Right cardiac atrium (tissue), 5 donors: ENCODE measurements around the gene VPS11. TPM values are rescaled to one million over a fixed set of nuclear protein-coding genes. Genes with fewer than 3 reads are reported as not detected.

ENCODE experiments used
- ATAC-seq, 2 donors: fragments of 200-7000 bp; cut with Tn5 transposase; one replicate each; pipeline versions ENCODE4 v1.8.0 to v1.9.1; 2020; ENCODE audit warnings: moderate library complexity in 2 of 2, mild to moderate bottlenecking in 1 of 2
- DNase-seq, 3 donors: peaks; one replicate each; pipeline ENCODE4 v3.0.0-alpha.2; 2020
- H3K27ac ChIP-seq: one replicate; pipeline ENCODE4 v1.5.1; 2013; ENCODE audit warnings: mild to moderate bottlenecking, low read length, control low read depth, moderate library complexity
- H3K27me3 ChIP-seq: one replicate; pipeline ENCODE4 v1.6.1; 2013; ENCODE audit not compliant: control insufficient read depth, insufficient read depth
- H3K4me1 ChIP-seq: one replicate; pipeline ENCODE4 v1.6.1; 2013; ENCODE audit warnings: low read length; ENCODE audit not compliant: control insufficient read depth, insufficient read depth
- H3K4me3 ChIP-seq: one replicate; pipeline ENCODE4 v1.5.1; 2013; ENCODE audit warnings: low read length, control low read depth
- H3K9me3 ChIP-seq: one replicate; pipeline ENCODE4 v1.6.1; 2013; ENCODE audit warnings: low read length; ENCODE audit not compliant: control insufficient read depth
- WGBS: extraction: QIAGEN DNeasy Blood & Tissue Kit; methylation state at CpG from one replicate; pipeline ENCODE4 v1.1.7; 2013; 5-methylcytosine and 5-hydroxymethylcytosine counted together
- intact Hi-C, 4 donors: fragments of 100-400 bp; cut with DNase I; formaldehyde crosslinking; loops; one replicate each; pipeline versions ENCODE4 v1.11.0 to v1.14.0; 2022 to 2023
- polyA plus RNA-seq: library from polyadenylated mRNA; stranded (reverse); fragments of 200-250 nt; gene quantifications from one replicate; pipeline ENCODE4 v1.2.3, GENCODE V29; 2013
- total RNA-seq, 4 donors: library from RNA; stranded (reverse); fragmentation: NEBNext Ultra II Directional; extraction: Animal tissue kit (Norgen Biotek cat#: 25700); gene quantifications; one replicate each; pipeline ENCODE4 v1.2.1, GENCODE V29; 2021
- donor health status: healthy with polysubstance abuse.
- donor health status: DM: no; HTN: yes; CAD: no.
- donor health status: DM: no; HTN: no; CAD: no.
- donor health status: DM: no; HTN: yes; CAD: no; lungs with severe emphysema.
- donor health status: DM: yes; HTN: yes; CAD: no.

VPS11 gene
- total and polyA plus RNA-seq, 5 donors = 20.4 to 23.7 (median 21.9) TPM

- H3K9me3 ChIP-seq = no peaks in the 10 kb centered on the region
- peak within 1 kb of the TSS; percentile 99 for H3K4me3 ChIP-seq
- peak within 1 kb of the TSS; percentile 89 for H3K27ac ChIP-seq
- H3K4me1 ChIP-seq = peaks cover 5% of the 10 kb centered on the region
- ATAC-seq (peak; percentile 94), DNase-seq (peak; percentile 93 to 98 (median 97))
- intact Hi-C loops = no loop called here
- WGBS = under 1% methylated on average over 49 of the region's 49 CpGs
- no peaks in the 10 kb centered on the region for H3K27me3 ChIP-seq
Observed at GRCh38 chr11:119106564-119107537, 39.2 kb downstream of the VPS11 start, which contains the start of gene C2CD2L. C2CD2L (plus strand) TSS chr11:119107344; CDS start chr11:119107742, 398 bp downstream.

- Histone ChIP-seq H3K4me3 (peak overlapping the region; percentile 99), H3K27me3 (no peaks in the 10 kb centered on the region), H3K27ac (peak overlapping the region; percentile 89), H3K4me1 (peaks cover 5% of the 10 kb centered on the region), H3K9me3 (no peaks in the 10 kb centered on the region)
- WGBS = under 1% methylated on average over 65 of the region's 65 CpGs
- ATAC-seq = peak in 1 of 2 donors; percentile 26
- peak in 2 of 3 donors; percentile 63 to 71 for DNase-seq
- intact Hi-C loops = no loop called here
Observed at GRCh38 chr11:119107538-119108145, 40.0 kb downstream of the VPS11 start.

GRCh38 chr11:119108146-119108856 lies 40.7 kb downstream of the VPS11 start:
- no peak overlapping the region for H3K27ac ChIP-seq
- H3K9me3 ChIP-seq = no peaks in the 10 kb centered on the region
- 17% methylated on average over 8 of the region's 8 CpGs for WGBS
- H3K27me3 ChIP-seq = no peaks in the 10 kb centered on the region
- H3K4me1 ChIP-seq = peaks cover 5% of the 10 kb centered on the region
- ATAC-seq = peak in 1 of 2 donors; percentile 1
- H3K4me3 ChIP-seq = peak overlapping the region; percentile 99
- DNase-seq = peak in 1 of 3 donors; percentile 53
- intact Hi-C loops = no loop called here

GRCh38 chr11:119108857-119109221 lies 41.2 kb downstream of the VPS11 start:
- 81% methylated on average over 2 of the region's 2 CpGs for WGBS

DNA sequence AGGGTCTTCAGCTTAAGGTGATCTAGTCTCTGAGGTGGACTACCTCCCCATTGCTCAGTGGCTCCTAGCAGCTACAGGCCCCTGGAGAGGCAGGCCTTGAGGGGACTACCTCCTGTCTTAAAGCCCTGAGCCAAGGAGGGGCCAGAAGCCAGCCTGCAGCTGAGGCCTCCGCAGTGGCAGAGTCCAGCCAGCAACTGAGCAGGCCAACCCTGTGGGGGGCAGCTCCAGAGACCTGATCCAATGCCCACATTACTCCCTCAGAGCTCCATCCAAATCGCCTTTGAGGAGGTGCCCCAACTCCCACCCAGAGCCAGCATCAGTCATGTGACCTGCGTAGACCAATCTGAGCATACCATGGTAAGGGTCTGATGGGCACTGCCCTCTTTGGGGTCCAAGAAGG lies 42.2 kb downstream of the VPS11 start:
- peaks cover 5% of the 10 kb centered on the region for H3K4me1 ChIP-seq
- 87% methylated on average over 3 of the region's 3 CpGs for whole genome bisulfite sequencing
- no peak for DNase-seq
- intact Hi-C loops = no loop called here
- no peaks in the 10 kb centered on the region for H3K27me3 ChIP-seq
- no peak overlapping the region for H3K4me3 ChIP-seq
- ATAC-seq = no peak
- no peak overlapping the region for H3K27ac ChIP-seq
- H3K9me3 ChIP-seq = no peaks in the 10 kb centered on the region

More at GRCh38 chr11:119108857-119109221, 41.2 kb downstream of the VPS11 start:
- Histone ChIP-seq H3K4me1 (peaks cover 5% of the 10 kb centered on the region), H3K27ac (no peak overlapping the region), H3K4me3 (no peak overlapping the region), H3K27me3 (no peaks in the 10 kb centered on the region), H3K9me3 (no peaks in the 10 kb centered on the region)
- DNase-seq (no peak), ATAC-seq (no peak)
- intact Hi-C loops = no loop called here

- 82% methylated on average over 10 of the region's 10 CpGs for whole genome bisulfite sequencing
- Histone ChIP-seq H3K27me3 (no peaks in the 10 kb centered on the region), H3K4me1 (peaks cover 5% of the 10 kb centered on the region), H3K4me3 (no peak overlapping the region), H3K27ac (no peak overlapping the region), H3K9me3 (no peaks in the 10 kb centered on the region)
- ATAC-seq = no peak
- intact Hi-C loops = no loop called here
- DNase-seq = no peak
Observed at GRCh38 chr11:119110439-119110838, 42.8 kb downstream of the VPS11 start.

DNA sequence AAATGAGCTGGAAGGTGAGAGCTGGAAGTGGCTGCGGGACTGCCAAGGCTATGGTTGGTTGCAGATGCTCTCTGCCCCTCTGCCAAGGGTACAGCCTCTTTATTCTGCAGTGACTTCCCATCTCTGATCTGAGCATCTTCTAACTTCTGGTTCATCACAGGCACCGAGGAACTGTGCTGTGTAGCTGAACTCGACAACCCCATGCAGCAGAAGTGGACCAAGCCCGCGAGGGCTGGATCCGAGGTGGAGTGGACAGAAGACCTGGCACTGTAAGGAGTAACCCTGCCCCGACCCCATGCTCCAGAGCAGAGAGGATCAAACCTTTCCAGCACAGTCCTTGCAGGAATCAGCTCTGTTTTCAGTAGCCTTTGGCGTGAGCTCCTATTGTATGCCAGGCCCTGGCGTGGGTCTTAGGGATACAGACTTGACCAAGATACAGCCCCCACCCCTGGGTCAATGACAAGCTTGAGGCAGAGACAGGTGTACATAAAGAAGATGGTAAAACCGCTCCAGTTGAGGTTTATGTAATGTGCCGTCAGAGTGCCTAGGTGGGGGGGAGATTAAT lies 43.8 kb downstream of the VPS11 start:
- intact Hi-C loops = no loop called here
- Histone ChIP-seq H3K4me1 (peaks cover 4% of the 10 kb centered on the region), H3K27ac (no peak overlapping the region), H3K4me3 (no peak overlapping the region), H3K27me3 (no peaks in the 10 kb centered on the region), H3K9me3 (no peaks in the 10 kb centered on the region)
- ATAC-seq (no peak), DNase-seq (no peak)
- 92% methylated on average over 11 of the region's 11 CpGs for WGBS

DNA sequence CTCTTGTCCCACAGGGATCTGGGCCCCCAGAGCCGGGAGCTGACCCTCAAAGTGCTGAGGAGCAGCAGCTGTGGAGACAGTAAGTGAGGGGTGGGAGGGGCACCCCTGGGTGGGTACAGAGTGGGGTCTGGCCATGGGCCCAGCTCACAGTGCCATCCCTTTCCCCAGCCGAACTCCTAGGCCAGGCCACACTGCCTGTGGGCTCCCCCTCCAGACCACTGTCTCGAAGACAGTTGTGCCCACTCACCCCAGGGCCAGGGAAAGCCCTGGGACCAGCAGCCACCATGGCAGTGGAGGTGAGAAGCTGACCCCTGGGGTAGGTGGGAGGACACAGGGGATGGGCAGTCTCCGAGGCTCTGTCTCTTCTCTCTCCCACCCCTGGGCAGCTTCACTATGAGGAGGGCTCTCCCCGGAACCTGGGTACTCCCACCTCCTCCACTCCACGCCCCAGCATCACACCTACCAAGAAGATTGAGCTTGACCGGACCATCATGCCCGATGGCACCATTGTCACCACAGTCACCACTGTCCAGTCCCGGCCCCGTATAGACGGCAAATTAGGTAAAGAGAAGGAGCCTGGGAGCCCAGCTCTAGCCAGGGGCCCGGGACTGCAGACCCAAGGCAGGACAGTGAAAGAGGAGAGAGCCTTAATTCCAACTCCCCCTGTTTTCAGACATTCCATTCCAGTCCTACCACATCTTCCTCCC lies 44.8 kb downstream of the VPS11 start:
- intact Hi-C loops = no loop called here
- Histone ChIP-seq H3K4me1 (no peaks in the 10 kb centered on the region), H3K27ac (no peak overlapping the region), H3K9me3 (no peaks in the 10 kb centered on the region), H3K27me3 (no peaks in the 10 kb centered on the region), H3K4me3 (no peak overlapping the region)
- WGBS = 87% methylated on average over 12 of the region's 12 CpGs
- no peak for ATAC-seq
- DNase-seq = peak in 1 of 3 donors; percentile 41

DNA sequence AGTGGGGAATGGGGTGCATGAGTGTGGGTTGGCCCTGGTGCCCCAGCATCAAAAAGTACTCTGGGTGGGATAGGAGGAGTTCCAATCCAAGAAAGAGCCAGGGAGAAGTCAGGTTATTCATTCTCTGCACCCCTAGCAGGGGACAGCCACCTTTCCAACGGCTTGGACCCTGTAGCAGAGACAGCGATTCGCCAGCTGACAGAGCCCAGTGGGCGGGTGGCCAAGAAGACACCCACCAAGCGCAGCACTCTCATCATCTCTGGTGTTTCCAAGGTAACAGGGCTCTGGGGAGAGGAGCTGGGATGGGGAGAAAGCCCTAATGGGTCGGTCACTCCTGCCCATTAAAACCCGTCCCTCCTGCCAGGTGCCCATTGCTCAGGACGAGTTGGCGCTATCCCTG lies 46.1 kb downstream of the VPS11 start:
- H3K27me3 ChIP-seq = no peaks in the 10 kb centered on the region
- ATAC-seq (no peak), DNase-seq (no peak)
- H3K27ac ChIP-seq = no peak overlapping the region
- WGBS = 93% methylated on average over 9 of the region's 9 CpGs
- no peaks in the 10 kb centered on the region for H3K4me1 ChIP-seq
- intact Hi-C loops = no loop called here
- H3K9me3 ChIP-seq = no peaks in the 10 kb centered on the region
- H3K4me3 ChIP-seq = no peak overlapping the region

DNA sequence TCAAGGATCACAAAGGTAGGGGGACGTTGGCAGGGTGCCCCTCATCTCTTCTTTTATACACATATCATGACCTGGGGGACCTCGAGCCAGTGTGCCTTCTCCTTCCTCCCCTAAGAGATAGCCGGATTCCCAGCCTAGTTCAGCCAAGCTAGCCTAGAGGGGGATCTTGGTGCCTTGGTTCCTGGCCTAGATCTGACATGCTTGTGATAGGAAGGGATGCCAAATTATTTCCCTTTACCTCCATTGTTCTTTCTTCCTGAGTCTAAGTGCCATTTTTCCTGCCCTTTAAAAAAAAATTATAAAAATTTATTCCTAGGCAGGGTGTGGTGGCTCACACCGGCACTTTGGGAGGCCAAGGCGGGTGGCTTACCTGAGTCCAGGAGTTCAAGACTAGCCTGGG lies 46.7 kb downstream of the VPS11 start:
- H3K27ac ChIP-seq = no peak overlapping the region
- no peaks in the 10 kb centered on the region for H3K4me1 ChIP-seq
- H3K4me3 ChIP-seq = no peak overlapping the region
- WGBS = 71% methylated on average over 5 of the region's 5 CpGs
- intact Hi-C loops = no loop called here
- no peaks in the 10 kb centered on the region for H3K9me3 ChIP-seq
- no peak for ATAC-seq
- no peaks in the 10 kb centered on the region for H3K27me3 ChIP-seq
- no peak for DNase-seq
